8988T (cell line): ENCODE measurements around the gene SSTR5.

ENCODE experiments used
- DNase-seq: peaks from one replicate; pipeline ENCODE4 v3.0.0; 2011

The SSTR5 gene

GRCh38 chr16:1056196-1056595 is 16.4 kb upstream of the SSTR5 start:
- DNase-seq, result no peak

DNA sequence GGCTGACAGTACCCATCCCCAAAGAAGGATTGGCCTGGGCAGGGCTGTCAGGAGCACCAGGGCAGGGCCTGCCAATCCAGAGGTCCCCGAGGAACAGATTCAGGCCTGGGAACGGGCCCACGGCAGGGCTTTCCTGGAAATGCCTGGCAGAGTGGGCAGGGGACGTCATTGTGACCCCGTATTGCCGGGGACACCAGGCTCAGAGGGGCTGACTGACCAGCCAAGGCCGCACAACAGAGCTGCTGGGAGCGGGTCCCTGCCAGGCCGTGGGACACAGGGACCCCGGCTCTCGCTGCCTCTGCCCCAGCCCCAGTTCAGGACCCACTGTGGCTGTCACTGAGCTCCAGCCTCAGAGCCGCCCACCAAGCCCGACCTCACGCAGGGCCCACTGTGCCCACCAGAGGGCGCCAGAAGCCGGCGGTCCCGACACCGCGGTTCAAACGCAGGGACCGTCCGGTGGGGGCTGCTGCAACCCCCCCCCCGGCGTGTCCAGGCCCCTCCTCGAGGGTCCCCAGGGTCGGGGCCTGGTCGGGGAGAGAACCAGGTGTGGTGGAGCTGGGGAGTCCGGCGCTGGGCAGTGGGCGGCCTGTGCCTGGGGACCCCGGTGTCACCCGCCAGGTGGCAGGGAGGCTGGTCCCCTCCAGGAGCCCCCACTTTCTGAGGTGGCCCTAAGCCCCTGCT is 15.2 kb upstream of the SSTR5 start:
- DNase-seq, result peak; percentile 83

- DNase-seq, result no peak
Observed at GRCh38 chr16:1058216-1058615, 14.3 kb upstream of the SSTR5 start.

- DNase-seq, result no peak
Observed at GRCh38 chr16:1059310-1059709, 13.2 kb upstream of the SSTR5 start.

DNA sequence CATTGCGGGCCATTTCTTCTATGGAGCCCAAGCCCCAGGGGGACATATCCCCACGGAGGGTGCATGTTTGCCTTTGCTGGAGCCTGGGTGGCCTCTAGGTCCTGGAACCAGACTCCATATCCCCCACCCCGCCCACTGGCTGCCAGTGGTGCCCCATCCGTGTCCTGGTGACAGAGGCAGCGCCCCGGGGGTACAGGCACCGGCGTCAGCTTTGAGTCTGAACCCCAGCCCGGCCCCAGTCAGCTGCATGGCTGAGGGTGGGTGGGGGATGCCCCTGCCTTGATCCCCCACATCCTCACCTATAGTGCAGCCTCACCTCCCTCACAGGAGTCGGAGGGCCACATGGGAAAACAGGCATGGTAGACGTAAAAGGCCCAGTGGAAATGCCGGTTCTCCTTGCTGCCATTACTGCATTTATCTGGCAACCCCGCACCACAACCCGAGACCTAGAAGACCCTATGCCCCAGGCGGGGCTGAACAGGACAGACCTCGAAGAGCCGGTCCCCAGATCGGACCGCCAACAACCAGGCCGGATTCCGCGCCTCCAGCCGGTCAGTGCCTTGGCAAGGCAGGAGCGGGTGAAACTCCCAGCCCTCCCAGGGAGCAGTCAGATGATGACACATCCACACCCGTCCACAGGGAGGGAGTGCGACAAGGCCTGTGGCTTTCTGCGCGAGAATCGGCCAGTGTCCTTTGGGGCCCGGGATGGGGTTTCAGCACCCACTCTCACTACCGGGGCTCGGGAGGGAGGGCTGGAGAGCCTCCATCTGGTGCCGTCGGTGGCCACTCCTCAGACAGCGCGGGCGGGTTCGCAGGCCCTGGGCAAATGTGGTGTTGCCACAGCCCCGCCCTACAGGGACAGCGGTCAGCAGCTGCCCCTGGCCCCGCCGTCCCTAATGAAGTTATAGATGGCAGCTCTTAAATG is 11.9 kb upstream of the SSTR5 start:
- no peak for DNase-seq

DNA sequence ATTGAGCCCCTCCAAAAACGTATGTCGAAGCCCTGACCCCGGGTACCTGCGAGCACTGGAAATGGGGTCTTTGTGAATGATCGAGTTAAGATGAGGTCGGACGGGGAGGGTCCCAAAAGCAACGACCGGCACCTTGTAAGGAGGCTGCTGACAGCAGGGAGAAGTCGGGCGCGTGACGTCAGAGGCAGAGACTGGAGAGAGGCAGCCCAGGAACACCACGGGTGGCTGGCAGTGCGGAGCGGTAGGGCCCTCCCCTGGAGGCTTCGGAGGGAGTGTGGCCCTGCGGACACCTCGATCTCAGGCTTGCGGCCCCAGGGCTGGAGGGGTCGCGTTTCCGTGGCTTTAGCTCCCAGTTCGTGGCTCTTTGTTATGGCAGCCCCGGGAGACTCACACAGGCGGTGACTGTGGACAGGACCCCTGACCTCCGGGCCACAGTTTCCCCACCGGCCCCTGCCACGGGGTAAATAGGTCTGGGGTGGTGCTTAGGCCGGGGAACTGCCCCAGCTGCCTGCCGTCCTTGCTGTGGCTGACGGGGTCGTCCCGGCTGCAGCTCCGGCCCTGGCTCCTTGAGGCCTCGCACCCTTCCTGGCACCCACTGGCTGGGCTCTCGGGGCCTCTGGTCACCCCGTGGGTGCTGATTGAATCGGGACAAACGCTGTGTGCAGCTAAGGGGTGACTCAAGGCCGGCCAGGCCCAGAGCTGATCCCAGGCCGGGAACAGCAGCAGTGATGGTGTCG is 10.6 kb upstream of the SSTR5 start:
- DNase-seq, result no peak

DNA sequence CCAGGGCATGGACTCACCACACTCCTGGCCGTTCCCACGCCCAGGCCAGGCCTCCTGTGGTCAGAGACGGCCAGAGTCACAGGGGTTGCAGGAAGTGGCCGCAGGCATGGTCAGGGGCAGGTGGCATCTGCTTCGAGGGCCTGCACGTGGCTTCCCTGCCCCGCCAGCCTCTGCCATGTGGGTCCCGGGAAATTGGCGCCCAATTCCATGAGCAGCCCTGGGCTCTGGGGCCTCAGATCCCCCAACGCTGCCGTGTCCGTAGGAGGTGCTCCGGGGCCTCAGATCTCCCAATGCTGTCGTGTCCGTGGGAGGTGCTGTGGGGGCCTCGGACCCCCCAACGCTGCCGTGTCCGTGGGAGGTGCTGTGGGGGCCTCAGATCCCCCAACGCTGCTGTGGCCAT is 9.7 kb upstream of the SSTR5 start:
- no peak for DNase-seq

DNA sequence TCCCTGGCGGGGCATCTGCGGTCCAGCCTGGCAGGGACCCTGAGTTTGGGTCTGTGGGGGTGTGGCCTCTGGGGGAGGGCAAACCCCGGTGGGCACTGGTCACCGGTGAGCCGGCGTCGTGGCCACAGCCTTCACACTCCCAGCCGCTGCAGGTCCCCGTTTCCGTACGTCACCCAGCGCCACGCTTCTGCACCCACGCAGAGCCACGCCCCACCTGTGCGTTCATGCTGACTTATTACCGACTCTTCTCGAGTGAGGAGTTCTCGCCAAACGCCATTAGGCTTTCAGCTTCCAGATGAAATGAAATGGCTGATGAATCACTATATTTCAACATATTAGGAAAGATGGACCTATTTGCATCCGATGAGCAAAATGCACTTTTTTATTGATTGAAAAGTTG is 8.8 kb upstream of the SSTR5 start:
- DNase-seq, result no peak

GRCh38 chr16:1065469-1066128 is 6.9 kb upstream of the SSTR5 start:
- DNase-seq, result no peak

DNA sequence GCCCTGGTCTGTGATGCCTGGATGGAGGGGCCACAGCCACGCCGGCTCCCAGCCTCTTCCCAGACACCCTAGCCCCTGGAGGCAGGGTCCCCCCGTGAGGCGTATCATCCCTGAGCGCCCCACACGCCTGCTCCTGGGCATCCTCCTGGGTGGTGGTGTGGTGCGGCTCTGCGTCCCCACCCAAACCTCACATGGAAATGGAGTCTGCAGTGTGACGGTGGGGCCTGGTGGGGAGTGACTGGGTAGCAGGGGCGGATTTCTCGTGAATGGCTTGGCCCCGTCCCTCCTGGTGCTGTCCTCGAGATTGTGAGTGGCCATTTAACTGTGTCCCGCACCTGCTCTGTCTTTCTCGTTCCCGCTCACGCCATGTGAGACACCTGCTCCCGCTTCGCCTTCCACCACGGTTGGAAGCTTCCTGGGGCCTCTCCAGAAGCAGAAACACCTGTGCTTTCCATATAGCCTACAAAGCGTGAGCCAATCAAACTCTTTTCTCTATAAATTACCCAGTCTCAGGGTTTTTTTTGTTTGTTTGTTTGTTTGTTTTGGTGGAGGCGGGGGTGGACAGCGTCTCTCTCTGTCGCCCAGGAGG is 5.9 kb upstream of the SSTR5 start:
- no peak for DNase-seq

DNA sequence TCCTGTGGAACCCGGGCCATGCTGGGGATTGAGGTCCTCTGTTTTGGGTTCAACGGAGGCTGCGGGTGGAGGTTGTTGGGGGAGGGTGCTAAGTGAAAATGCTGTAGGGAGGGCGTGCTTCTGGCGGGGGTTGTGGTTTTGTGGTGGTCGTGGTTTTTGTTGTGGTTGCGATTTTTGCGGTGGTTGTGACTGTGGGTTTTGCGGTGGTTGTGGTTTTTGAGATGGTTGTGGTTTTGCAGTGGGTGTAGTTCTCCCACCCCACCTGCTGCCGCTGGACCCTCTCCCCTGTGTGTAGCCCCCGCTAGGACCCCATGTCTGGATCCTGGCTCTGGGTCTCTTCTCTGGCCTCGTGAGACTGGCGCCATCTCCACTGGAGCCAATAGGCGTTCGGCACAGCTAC is 4.9 kb upstream of the SSTR5 start:
- DNase-seq, result no peak

DNA sequence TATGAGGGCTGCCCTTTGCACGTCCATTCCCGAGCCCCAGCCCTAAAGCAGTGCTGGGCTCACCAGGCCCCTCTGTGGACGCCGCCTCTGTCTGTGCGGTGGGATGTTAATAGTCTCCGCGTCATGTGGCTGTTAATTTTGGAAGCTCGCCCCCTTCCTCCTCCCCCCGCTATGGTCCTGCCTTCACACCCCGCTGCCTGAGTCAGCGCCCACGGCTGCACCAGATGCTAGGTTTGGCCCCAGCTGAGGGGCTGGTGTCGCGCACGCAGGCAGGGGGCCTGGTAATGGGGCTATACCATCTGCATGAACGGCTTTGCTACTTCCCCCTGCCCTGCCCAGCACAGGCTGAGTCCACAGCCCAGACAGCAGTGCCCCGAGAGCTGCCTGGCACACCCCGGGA is 4.1 kb upstream of the SSTR5 start:
- DNase-seq, result no peak

GRCh38 chr16:1069154-1069553 is 3.4 kb upstream of the SSTR5 start:
- DNase-seq, result no peak

DNA sequence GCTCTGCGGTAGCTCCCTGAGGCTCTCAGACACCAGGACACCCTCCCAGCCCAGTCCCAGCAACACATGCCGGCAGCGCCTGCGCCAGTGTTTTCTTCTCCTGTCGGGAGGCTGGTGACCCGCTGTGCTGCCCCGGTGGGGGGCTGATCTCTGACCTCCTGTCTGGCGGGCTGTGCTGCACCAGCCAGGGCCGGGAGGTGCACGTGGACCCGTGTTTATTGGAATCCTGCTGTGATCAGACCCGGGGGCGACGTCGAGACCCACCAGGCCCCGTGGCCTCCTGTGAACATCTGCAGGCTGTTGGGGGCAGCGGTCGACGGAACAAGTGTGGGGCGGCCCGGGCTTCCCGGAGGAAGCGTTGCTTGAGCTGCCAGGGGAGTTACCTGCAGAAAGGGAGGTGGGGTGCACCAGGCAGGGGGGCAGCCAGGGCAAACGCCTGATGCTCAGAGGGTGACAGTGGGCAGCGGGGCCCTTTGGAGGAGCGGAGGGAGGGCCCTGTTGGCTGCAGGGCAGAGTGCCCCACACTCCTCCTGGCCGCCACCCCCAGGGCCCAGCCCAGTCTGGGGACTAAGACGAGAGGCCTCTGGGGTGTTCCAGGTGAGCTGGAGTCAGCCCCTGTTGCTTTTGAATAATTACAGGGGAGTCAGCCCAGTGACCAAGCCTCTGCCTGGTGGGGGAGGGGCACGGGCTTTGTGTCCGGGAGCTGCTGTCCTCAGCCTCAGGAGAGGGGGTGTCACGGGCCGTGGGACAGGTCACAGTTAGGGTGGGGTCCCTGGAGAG is 2.3 kb upstream of the SSTR5 start:
- DNase-seq, result no peak

GRCh38 chr16:1070864-1071408 is 1.6 kb upstream of the SSTR5 start:
- no peak for DNase-seq

GRCh38 chr16:1071561-1072225 is 854 bp upstream of the SSTR5 start:
- no peak for DNase-seq

GRCh38 chr16:1073262-1073558 is 663 bp downstream of the SSTR5 start:
- no peak for DNase-seq

DNA sequence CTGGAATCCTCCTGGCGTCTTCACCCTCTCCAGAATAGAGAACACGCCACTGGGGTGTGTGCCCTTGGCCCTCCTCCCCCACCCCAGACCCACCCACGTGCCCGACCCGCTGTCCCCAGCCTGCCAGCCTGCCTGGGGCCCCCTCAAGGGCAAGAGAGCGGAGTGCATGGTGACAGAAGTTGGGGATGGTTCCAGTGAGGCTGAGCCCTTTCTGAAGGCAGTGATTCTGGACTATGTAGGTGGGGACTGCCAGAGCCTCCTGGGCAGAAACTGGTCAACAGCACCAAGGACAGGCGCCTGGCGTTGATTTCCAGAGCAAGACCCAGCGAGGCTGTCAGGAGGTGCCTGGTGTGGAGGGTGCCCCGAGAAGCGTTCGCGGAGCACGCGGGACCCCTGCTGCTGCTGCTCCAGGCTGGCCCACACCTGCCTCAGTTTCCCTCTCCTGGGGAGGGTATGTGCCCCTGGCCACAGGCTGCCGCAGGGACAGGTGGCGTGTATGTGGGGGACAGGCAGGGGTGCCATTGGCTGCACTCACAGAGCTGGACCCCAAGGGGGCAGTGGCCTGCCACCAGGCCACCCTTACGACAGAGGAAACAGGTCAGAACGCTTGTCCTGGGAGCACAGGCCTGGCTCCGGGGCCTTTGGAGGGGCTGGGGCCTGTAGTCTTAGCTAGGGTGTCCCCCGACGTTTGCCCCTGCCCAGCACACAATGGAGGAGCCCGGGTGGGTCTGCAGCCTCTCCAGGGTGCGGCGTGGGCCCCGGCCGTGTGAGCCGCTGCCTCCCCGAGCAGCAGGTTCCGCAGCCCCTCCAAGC is 1.2 kb downstream of the SSTR5 start:
- no peak for DNase-seq

DNA sequence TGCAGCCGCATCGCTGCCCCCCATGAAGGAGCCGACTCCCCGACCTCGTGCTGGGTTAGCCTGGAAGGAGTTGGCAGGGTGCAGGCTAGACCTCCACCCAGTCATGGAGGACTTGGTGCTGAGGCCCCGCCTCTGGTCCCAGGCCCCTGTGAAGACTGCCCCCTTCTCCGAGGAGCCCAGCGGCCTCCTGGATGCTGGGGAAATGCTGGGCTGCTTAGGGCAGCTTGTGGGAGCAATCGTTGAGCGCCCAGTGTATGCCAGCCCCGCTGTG is 1.8 kb downstream of the SSTR5 start:
- DNase-seq, result no peak

- no peak for DNase-seq
Observed at GRCh38 chr16:1075546-1075945, 3.0 kb downstream of the SSTR5 start.
